ENCODE measurements around the gene MRPS12.

DNA sequence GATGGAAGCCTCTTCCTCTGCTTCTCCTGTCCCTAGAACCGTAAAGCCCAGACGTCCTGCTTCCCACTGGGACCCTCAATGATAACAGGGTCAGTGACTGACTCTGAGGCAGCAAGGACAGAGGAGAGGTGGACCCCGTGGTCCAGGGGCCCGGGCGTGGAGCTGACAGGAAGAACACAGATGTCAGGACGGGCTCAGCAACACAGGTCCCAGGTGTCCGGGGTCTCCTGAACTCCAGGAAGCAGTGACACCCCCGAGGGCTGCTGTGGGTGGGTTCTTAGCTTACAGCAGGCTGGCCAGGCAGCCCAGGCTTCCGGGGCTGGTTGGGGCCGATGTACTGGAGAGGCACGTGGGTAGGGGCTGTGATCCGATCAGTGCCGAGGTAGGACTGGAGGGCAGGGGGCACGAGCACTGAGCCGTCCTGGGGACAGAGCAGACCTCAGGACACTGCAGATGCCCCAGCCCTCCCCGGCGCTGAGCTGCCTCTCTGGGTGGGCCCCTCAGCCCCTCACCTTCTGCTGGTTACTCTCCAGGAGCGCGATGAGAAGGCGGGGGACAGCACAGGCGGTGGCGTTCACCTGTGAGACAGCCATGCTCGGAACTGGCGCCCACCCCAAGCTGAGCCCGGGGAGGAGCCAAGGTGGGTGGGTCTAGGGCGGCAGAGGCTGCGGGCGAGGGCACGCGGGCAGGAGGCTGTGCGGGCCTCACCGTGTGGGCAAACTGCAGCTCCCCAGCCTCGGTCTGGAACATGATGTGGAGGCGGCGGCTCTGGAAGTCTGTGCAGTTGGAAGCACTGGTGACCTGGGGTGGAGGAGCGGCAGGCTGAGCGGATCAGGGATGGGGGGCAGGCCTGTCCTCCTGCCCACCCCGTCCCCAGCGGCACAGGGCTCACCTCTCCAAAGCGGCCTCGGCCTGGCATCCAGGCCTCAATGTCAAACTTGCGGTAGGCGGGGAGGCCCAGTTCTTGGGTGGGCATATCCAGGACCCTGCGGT, 15.1 kb upstream of the MRPS12 start:
- TF ChIP-seq, protein P1, sequence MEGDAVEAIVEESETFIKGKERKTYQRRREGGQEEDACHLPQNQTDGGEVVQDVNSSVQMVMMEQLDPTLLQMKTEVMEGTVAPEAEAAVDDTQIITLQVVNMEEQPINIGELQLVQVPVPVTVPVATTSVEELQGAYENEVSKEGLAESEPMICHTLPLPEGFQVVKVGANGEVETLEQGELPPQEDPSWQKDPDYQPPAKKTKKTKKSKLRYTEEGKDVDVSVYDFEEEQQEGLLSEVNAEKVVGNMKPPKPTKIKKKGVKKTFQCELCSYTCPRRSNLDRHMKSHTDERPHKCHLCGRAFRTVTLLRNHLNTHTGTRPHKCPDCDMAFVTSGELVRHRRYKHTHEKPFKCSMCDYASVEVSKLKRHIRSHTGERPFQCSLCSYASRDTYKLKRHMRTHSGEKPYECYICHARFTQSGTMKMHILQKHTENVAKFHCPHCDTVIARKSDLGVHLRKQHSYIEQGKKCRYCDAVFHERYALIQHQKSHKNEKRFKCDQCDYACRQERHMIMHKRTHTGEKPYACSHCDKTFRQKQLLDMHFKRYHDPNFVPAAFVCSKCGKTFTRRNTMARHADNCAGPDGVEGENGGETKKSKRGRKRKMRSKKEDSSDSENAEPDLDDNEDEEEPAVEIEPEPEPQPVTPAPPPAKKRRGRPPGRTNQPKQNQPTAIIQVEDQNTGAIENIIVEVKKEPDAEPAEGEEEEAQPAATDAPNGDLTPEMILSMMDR (IDR thresholded peaks at IDR 0.05): no peak
- TF ChIP-seq POLR2A (IDR thresholded peaks at IDR 0.05): no peak

Data from esophagus squamous epithelium (tissue), 4 donors.